Hypothalamus (tissue), 51 donors: ENCODE measurements around the gene PHKG1.
"Not testable (repeated sequence)": the region's sequence is repeated elsewhere in the genome, so short reads cannot be mapped to it uniquely, and the experiment has no call there.

Experiments
- DNase-seq, 51 donors: peaks; one replicate each; lab custom pipeline; 2025; lab: John Stamatoyannopoulos, UW

The PHKG1 gene

DNA sequence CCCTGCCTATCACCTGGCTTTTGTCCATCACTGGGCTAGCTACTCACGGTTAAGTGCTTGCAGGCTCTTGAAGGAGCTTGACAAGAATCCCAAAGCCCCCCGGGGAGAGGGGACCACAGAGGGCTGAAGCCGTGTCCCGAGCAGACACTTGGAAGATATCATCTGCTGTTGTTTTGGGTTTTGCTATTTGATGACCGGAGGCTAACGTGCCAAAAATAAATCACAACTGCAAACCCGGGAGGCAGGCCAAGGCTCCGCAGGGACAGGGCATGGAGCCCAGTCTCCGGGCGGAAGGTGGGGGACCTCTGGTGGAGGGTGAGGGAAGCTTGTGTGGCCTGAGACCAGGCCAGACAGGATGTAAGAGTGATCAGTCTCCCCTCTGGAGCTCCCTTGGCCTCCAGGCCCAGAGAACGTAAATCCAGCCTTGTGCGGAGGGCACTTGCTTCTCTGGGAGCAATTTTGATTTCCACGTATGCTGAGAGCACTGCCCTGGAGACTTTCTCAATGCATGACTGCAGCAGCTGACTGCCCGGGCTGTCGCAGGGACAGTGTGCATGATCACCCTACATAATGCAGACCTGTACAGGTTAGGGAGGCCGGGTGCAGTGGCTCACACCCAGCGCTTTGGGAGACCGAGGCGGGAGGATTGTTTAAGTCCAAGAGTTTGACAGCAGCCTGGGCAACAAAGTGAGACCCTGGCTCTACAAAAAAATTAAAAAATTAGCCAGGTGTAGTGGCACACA, at the start of gene PHKG1:
TSS of gene PHKG1 (minus strand) at position 164 of the 743 bp plus-strand sequence. CDS start 4,011 bp downstream, outside the sequence.
- DNase-seq, result peak in 50 of 51 donors; percentile 11 to 88 (median 70)

DNA sequence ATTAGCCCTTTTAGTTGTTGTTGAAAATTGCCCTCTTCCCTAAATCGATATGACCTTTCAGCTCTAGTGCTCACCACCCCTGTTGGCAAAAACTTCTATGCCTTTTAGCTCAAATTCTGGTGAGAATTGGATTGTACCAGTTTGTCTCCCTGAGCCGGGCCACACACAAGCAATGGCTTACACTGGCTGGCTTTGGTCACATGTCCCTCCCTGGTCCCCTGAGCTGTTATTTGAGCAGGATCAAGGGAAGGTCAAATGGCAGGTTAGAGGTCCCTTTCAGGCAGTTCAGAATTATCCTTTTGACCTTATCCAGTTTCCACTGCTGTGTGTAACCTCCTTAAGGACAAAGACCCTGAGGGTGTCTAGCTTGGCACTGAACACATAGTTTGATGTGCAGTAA, 38.3 kb upstream of the PHKG1 start:
- DNase-seq, result not testable (repeated sequence)

DNA sequence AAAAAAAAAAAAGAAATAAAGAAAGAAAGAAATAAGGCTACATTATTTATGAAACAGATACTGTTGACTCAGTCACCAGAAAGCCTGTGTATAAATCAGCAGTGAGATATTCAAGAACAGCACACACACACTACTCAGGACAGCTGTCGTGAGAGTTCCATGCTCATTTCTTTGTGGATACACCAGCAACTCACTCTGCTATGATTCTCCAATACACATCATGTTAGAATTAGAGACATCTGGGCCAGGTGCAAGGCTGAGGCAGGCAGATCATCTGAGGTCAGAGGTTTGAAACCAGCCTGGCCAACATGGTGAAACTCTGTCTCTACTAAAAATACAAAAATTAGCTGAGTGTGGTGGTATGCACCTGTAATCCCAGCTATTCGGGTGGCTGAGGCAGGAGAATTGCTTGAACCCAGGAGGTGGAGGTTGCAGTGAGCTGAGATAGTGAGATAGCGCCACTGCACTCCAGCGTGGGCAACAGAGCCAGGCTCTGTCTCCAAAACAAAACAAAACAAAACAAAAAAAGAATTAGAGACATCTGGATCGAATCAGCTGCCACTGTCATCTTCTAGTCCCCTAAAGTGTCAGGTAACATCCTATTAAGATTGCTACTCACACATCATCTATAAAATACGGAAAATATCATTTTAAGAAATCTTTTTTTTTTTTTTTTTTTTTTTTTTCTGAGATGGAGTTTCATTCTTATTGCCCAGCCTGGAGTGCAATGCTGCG, 34.7 kb upstream of the PHKG1 start:
- no peak for DNase-seq

DNA sequence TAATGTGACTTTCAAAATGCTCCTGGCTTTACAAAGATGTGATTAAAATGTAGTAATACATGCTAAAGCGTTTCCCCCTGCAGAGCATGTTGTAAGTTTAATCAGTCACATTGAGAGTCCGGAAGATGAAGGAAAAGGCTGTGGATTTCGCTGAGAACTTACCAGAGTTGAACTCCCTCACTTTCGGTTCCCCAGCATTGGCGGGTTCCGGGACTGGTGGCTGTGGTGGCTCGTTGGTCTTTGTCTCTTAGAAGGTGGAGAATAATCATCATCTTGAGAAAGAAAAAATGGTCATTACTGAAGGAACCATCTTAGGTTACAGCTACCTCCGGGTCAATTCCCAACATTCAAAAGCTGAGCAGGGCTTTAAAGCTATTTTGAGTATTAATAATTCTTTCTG, 33.1 kb upstream of the PHKG1 start:
- no peak for DNase-seq

DNA sequence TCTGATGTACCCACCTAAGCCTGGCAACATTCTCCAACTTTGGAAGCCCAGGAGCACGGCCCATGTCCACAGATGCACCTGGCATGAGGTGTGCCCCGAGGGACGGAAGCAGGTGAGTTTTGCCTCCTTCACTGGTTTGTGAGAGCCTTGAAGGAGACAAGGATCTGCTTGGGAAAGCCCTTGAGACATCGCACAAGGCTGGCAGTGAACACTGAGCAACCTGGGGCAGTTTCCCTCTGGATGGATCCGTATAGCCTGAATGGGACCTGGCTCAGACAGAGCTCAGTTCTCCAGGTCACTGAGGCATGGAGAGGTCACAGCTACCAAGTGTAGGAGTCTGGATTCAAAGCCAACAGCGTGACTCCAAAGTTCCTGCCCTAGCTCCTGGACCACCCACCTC, 32.2 kb upstream of the PHKG1 start:
- no peak for DNase-seq

DNA sequence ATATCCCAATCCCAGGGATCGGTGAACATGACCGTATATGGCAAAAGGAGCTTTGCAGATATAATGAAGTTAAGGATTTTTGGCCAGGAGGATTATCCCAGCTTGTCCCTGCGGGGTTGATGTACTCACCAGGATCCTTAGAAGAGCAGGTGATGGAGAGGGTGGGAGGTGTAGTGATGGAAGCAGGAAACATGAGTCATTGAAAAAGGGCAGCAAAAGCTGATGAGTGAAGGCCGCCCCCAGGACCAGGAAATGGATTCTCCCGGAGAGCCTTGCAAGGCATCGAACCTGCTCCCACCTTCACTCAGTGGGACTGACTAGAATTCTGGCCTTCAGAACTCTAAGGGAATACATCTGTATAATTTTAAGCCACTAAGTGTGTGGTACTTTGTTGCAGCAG, 28.7 kb upstream of the PHKG1 start:
- no peak for DNase-seq

DNA sequence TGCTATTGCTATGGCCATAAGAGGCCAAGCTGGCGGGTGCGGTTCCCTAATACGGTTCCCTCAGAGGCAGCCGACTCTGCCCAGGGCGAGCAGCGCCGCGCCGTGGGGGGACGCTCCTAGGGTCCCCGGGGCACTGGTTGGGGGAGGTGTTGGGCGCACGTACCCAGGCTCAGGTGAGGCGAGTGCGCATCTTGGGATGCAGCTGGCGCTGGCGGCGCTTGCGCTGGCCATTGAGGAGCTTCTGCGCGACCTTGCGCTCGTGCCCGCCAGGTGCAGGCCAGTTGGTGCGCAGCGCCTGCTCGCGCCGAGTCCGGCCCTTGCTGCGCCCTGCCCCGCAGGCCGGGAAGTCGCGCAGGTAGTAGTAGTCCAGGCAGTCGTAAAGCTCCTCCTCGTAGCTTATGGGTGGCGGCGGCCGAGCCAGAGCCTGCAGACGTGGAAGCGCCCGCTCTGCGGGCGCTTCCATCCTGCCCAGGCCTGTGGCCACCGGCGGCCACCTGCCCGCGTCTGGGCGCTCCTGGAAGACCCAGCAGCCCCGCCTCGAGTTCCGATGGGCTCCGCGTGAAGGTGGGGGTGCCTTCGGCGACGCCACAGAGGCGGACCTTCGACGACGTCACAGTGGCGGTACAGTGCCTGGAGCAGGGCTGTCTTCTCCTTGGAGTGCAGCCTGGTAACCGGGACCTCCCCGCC, 23.2 kb upstream of the PHKG1 start, which contains the start of gene NUPR2:
TSS of gene NUPR2 (minus strand) at position 566 of the 687 bp plus-strand sequence. CDS start at position 463, 103 bp downstream.
- peak in 2 of 51 donors; percentile 8 to 11 for DNase-seq

DNA sequence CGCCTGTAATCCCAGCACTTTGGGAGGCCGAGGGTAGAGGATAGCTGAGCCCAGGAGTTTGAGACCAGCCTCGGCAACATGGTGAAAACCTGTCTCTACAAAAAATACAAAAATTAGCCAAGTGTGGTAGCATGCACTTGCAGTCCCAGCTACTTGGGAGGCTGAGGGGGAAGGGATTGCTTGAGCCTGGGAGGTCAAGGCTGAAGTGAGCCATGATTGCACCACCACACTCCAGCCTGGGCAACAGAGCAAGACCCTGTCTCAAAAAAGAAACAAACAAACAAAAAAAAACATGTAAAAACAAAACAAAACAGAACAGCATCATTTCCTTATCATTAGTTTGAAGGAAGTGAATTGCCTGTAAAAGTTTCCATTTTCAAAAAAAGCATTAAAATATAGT, 19.5 kb upstream of the PHKG1 start:
- not testable (repeated sequence) for DNase-seq

DNA sequence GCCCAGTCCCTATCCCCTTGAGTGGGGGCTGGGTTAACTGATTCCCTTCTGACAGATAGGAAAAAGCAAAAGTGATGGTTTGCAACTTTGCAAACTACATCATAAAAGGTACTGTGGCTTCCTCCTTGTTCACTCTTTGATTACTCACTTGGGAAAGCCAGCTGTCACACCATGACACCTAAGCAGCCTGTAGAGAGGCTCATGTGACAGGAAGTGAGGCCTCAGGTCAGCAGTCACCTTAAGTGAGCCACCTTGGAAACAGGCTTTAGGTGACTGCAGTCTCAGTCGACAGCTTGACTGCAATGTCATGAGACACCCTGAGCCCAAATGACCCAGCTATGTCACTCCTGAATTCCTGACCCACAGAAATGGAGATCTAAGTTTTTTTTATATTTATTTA, 17.9 kb upstream of the PHKG1 start:
- DNase-seq, result no peak

DNA sequence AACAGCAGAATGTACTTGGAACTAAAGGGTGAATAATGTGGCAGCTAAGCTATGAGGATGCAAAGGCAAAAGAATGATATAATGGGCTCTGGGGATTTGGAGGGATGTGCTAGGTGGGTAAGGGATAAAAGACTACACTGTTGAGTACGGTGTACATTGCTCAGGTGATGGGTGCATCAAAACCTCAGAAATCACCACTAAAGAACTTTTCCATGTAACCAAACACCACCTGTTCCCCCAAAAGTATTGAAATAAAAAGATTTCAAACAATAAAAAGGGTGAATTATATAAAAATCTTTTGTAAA, 15.2 kb upstream of the PHKG1 start:
- no peak for DNase-seq

DNA sequence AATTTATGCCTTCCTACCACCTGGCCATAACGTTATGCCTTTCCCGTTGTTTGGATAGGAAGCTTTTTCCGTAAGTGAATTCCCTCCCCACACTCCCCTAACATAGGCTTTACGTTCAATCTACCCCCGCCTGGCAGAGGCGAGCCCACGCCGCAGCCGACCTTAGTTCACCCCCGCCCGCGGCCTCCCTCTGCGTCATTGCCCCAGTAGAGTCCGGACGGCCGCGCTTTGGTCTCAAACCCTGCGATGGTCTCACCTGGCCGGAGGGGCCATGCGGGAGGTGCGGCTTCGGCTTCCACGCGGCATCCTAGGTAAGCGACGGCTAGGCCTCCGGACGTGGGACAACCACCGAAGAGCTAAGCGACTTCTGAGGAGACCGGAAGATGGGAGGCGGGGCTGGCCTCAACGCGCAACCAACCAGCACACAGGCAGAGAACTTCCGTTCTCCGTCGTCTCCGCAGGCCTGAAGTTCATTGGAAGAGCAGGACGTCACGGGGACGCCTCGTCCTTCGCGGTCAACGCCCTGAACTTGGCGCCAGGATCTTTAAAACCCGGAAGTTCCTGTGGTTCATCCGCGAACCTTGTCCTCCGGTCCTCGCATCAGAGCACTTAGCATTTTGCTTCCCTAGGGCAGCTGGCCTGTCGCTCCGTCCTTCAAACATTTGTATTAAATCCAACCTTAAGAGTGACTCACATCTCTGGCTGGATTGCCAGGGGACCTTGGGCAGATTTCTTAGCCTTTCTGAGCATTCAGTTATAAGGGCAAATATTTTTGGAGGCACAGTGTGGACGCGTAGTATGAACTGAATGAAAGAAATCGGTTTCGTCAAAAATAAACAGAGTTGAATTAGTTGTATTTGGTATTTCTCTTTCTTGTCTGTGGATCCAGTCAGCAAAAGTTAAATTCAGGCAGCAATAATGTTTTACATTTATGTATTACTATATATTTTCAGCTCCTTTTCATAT, 13.6 kb upstream of the PHKG1 start, which contains the start of gene CHCHD2:
TSS of gene CHCHD2 (minus strand) at position 369 of the 966 bp plus-strand sequence. CDS start at position 306, 63 bp downstream.
- peak; percentile 59 to 98 (median 93) for DNase-seq

DNA sequence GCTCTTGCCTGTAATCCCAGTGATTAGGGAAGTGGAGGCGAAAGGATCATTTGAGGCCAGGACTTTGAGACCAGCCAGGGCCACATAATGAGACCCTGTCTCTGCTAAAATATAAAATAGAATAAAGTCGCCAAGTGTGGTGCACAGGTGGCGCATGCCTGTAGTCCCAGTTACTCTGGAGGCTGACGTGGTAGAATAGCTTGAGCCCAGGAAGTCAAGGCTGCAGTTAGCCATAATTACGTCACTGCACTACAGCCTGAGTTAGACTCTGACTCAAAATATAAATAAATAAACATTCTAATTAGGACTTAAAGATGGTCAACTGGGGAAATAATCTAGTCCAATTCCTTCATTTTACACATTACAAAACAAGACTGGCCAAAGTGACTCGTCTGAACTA, 12.8 kb upstream of the PHKG1 start:
- DNase-seq, result no peak

DNA sequence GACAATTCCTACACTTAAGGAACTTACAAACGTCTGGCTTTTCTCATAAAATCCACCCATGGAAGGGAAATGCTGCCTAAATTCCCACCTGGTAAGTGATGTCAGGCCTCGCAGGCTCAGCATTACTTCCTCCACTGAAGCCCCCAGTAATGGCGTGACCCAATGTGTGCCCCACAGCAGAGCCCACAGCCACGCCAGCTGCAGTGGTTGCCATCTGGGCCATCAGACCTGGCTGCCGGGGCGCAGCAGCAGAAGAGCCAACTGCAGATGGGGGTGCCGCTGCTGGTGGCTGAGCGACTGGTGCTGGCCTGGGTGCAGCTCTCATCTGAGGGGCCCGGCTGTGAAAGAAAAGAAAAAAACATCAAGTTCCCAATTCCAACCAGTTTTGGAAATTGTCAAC, 11.4 kb upstream of the PHKG1 start:
- DNase-seq, result not testable (repeated sequence)

DNA sequence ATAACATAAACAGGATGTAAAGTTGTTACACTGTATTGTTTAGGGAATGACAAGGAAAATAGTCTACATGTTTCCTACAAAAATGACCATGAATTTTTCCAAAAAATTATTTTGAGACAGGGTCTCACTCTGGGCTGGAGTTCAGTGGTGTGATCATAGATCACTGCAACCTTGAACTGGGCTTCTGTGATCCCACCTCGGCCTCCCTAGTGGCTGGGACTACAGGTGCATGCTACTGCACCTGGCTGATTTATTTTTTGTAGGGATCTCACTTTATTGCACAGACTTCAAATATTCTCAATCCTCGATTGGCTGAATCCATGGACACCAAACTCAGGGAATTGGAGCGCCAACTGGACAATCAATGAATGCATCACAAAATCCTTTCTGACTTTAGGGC, 6.9 kb upstream of the PHKG1 start:
- DNase-seq, result no peak

DNA sequence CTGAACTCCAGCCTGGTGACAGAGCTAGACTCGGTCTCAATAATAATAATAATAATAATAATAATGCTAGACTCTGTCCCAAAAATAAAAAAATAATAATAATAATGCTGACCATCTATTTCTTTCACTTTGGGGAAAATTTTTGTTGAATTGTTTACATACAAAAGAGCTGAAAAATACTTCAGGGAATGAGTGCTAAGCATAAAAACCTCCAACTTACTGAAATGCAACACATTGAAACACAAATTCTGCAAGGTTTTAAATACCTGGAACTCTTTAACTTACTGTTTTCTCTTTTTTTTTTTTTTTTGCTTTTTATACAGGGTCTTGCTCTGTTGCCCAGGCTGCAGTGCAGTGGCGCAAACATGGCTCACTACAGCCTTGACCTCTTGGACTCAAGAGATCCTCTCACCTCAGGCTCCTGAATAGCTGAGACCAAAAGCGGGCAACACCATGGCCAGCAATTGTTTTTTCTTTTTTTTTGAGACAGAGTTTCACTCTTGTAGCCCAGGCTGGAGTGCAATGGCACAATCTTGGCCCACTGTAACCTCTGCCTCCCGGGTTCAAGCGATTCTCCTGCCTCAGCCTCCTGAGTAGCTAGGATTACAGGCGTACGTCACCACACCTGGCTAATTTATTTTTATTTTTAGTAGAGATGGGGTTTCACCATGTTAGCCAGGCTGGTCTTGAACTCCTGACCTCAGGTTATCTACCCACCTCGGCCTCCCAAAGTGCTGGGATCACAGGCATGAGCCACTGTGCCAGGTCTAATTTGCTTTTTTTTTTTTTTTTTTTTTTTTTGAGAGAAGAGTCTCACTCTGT, 5.6 kb upstream of the PHKG1 start:
- not testable (repeated sequence) for DNase-seq

DNA sequence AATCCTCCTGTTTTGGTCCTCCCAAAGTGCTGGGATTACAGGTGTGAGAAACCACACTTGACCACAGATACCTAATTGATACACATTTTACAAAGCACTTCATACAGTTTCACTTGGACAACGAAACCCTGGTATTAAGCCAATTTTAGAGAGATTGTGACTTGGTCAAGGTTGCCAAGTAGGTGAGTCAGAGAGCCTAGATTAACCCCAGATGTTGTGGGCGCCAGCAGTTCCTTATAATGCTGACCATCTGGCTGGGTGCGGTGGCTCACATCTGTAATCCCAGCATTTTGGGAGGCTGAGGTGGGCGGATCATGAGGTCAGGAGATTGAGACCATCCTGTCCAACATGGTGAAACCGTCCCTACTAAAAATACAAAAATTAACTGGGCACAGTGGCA, 4.9 kb upstream of the PHKG1 start:
- no peak for DNase-seq

DNA sequence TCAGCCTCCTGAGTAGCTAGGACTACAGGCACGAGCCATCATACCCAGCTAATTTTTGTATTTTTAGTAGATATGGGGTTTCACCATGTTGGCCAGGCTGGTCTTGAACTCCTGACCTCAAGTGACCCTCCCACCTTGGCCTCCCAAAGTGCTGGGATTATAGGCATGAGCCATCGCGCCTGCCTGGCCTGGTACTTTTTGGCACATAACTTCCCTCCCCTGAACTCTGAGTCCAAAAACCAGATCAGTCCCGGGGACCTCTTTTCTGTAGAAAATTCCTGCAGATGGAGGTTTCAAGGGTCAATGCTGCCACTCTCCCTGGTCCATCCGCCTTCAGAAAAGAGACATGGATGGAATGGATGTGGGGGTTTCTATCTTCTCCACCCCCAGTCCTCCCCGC, 364 bp downstream of the PHKG1 start:
- not testable (repeated sequence) for DNase-seq

DNA sequence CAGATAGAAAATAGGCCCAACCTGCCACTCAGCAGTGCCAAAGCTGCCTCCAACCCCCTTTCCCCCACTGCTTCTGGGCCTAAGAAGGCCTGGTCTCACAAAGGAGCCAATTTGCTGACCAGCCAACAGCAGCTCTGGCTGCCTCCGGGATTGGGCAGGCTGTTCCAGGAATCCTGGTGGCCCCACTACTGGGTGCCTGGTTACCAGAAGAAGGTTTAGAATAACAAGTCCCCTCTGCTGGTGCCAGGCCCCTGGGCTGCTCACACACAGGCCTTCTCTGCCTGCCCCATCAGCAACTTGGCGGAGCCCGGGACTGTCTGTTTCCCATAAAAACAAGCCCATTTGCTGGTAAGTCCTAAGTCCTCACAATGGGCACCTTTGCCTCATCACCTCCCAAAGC, 1.2 kb downstream of the PHKG1 start:
- peak in 43 of 51 donors; percentile 9 to 88 (median 60) for DNase-seq

DNA sequence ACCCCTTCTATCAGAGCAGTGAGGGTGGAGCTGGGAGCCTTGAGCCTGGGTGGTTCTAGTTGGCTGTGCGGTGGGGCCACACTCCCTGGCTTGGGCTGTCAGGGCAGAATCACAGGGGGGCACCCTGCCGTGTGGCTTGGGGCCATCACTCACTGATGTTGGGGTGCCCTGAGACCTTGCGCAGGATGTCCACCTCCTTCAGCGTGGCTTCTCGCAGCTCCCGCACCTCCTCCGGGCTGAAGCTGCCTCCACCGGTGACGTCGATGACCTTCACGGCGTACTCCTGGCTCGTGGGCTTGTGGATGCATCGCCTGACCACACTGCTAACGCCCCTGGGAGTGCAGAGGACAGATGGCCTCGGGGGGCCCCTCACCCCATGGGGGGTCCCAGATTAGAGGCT, 5.3 kb downstream of the PHKG1 start:
- no peak for DNase-seq
